Pancreas (tissue), 10 donors: Measurements from ENCODE around the gene GDPD4. TPM values are rescaled to one million over a fixed set of nuclear protein-coding genes. Genes with fewer than 3 reads are reported as not detected.

Source experiments
- ATAC-seq, 4 donors: fragments of 200-7000 bp; cut with Tn5 transposase; one replicate each; pipeline versions ENCODE4 v1.8.0 to v1.9.1; 2020; ENCODE audit warnings: mild to moderate bottlenecking in 4 of 4, moderate library complexity in 4 of 4
- DNase-seq, 6 donors: peaks; one replicate each; pipeline ENCODE4 v3.0.0-alpha.2; 2020
- FAIRE-seq: peaks from 2 replicates; lab custom pipeline; 2012; peaks lifted over from hg19 to GRCh38; lab: Jason Lieb, UNC
- H3K27ac ChIP-seq, 4 donors: fragments of 200-600 bp; sonication (generic); 1 replicate in 3 of 4; 2 replicates in 1 of 4; pipeline versions ENCODE4 v1.5.0 to v1.8.0; 2020
- H3K27me3 ChIP-seq, 4 donors: fragments of 200-600 bp; one replicate each; pipeline ENCODE4 v1.8.0; 2021
- H3K36me3 ChIP-seq, 3 donors: fragments of 200-600 bp; sonication (generic) in 1 of 3; one replicate each; pipeline versions ENCODE4 v1.5.0 to v1.8.0; 2020 to 2021
- H3K4me1 ChIP-seq, 3 donors: fragments of 200-600 bp; one replicate each; pipeline ENCODE4 v1.8.0; 2021
- H3K4me3 ChIP-seq, 4 donors: fragments of 200-600 bp; sonication (generic) in 2 of 4; one replicate each; pipeline versions ENCODE4 v1.5.0 to v1.8.0; 2020 to 2021
- H3K9me3 ChIP-seq, 4 donors: fragments of 200-600 bp; one replicate each; pipeline ENCODE4 v1.8.0; 2021
- WGBS, 2 donors: extraction: QIAGEN DNeasy Blood & Tissue Kit; methylation state at CpG; one replicate each; pipeline ENCODE4 v1.1.7; 2013; 5-methylcytosine and 5-hydroxymethylcytosine counted together
- intact Hi-C, 3 donors: fragments of 100-400 bp; cut with DNase I; formaldehyde crosslinking; loops; one replicate each; pipeline versions ENCODE4 v1.11.1 to v1.14.2; 2022
- polyA plus RNA-seq, 2 donors: library from polyadenylated mRNA; stranded (reverse); fragments of 200-250 nt; gene quantifications; one replicate each; pipeline ENCODE4 v1.2.3, GENCODE V29; 2013
- total RNA-seq, 6 donors: library from RNA; stranded (reverse); fragmentation: NEBNext Ultra II Directional in 4 of 6; extraction: Animal tissue kit (Norgen Biotek cat#: 25700) in 4 of 6; gene quantifications; one replicate each; pipeline versions ENCODE4 v1.2.1 to v1.2.4, GENCODE V29; 2021 to 2023
- TF ChIP-seq, protein P1 (sequence below), 4 donors: fragments of 200-600 bp; sonication (generic) in 3 of 4; IDR thresholded peaks; one replicate each; pipeline versions ENCODE4 v1.5.0 to v1.8.0; 2021; ENCODE audit warnings: antibody characterized with exemption in 4 of 4
- donor health status: healthy with polysubstance abuse.
- donor health status: DM: no; HTN: no; CAD: no; lungs with moderate emphysema.
- donor health status: DM: no; HTN: no; CAD: no.
- donor health status: control.
- donor health status: control.
- donor health status: Bipolar disorder and iron deficiency.
- donor health status: DM: yes; HTN: yes; CAD: no.
- donor health status: DM: no; HTN: no; CAD: no.
- donor health status: DM: no; HTN: no; CAD: no.
- donor health status: DM: yes; HTN: yes; CAD: no.

The GDPD4 gene
- total and polyA plus RNA-seq, 8 donors: not detected

DNA sequence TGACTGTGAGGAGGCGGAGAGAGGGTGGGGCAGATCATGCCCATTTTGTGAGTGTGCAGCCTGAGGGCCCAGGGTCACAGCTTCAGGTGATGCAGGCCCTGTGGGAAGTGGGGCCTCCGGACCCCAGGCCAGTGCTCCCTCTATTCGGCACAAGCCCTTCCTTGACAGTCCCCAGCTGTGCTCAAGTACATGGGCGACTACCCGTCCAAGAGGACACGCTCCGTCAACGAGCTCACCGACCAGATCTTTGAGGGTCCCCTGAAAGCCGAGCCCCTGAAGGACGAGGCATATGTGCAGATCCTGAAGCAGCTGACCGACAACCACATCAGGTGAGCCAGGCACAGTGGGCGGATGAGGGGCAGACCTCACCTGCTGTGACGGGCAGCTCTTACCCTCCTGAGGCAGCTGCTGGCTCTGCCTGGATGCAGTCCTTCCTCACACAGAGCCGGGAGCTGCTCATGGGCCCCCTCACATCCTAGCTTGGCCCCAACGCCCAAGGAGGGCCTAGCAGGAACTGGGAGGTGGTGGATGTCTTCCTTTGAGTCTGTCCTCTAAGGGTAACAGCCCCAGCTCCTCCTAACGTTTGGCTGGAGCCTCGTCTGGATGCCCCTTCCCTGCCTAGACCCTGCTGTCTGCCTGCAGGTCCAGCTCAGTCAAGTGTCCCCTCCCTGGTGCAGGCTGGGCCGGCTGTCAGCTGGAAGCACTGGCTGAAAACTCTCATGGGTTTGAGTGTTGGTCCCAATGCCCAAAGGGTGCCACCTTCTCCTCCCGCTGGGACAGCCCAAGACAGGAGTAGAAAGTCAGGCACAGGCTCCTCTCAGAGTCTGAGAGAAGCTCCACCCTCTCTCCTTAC lies 97.4 kb downstream of the GDPD4 start:
- FAIRE-seq: no peak
- WGBS, 2 donors: 85% methylated on average over 20 of the region's 20 CpGs
- TF ChIP-seq, protein P1, sequence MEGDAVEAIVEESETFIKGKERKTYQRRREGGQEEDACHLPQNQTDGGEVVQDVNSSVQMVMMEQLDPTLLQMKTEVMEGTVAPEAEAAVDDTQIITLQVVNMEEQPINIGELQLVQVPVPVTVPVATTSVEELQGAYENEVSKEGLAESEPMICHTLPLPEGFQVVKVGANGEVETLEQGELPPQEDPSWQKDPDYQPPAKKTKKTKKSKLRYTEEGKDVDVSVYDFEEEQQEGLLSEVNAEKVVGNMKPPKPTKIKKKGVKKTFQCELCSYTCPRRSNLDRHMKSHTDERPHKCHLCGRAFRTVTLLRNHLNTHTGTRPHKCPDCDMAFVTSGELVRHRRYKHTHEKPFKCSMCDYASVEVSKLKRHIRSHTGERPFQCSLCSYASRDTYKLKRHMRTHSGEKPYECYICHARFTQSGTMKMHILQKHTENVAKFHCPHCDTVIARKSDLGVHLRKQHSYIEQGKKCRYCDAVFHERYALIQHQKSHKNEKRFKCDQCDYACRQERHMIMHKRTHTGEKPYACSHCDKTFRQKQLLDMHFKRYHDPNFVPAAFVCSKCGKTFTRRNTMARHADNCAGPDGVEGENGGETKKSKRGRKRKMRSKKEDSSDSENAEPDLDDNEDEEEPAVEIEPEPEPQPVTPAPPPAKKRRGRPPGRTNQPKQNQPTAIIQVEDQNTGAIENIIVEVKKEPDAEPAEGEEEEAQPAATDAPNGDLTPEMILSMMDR (IDR thresholded peaks at IDR 0.05): no peak

DNA sequence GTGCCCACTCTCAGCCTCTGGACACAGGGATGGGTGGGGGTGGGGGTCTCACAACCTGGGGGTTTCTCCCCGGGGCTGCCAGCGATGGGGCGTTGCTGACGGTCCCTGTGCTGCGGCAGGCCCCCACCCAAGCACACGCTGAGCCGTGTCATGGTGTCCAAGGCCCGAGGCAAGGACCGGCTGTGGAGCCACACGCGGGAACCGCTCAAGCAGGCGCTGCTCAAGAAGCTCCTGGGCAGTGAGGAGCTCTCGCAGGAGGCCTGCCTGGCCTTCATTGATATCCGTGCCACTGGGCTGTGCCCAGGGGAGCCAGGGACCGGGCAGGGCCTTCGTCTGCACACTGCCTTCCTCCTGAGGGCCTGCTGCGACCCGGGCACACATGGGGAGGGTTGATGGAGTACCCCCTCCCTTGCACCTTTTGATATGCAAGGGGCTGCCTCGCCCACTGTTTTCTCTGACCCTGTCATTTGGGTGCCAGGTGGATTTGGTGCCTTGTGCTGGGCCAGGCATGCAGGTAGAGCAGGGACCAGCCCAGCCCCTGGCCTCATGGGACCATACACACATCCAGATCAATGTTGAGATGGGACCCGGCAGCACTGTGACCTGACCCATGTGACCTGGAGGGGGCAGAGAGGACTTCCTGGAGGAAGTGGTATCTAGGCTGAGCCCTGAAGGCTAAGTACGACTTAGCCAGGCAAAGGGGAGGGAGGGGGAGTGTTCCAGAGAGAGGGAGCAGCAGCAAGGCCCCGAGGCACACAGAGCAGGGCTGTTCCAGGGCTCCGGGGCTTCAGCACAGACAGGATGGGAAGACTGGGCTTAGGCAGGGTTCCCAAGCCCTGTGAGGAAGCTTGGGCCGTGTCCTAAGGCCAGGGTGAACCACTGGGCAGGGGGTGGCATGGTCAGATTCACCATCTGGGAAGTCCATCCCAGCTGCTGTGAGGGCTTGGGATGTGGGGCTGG lies 98.3 kb downstream of the GDPD4 start:
- TF ChIP-seq, protein P1 (IDR thresholded peaks at IDR 0.05): no peak
- intact Hi-C loops: no loop called here
- ATAC-seq: no peak
- WGBS, 2 donors: 92 to 93% methylated on average over 25 of the region's 25 CpGs
- no peak overlapping the region for H3K4me3 ChIP-seq
- DNase-seq: peak in 2 of 6 donors; percentile 44 to 63
- no peak overlapping the region for H3K27ac ChIP-seq
- no peaks in the 10 kb centered on the region for H3K9me3 ChIP-seq
- H3K36me3 ChIP-seq: no peaks in the 10 kb centered on the region
- no peak for FAIRE-seq
- H3K27me3 ChIP-seq: no peaks in the 10 kb centered on the region
- H3K4me1 ChIP-seq: no peaks in the 10 kb centered on the region

More for the DNA sequence above, 97.4 kb downstream of the GDPD4 start:
- ATAC-seq: no peak
- Histone ChIP-seq H3K36me3 (no peaks in the 10 kb centered on the region), H3K27ac (no peak overlapping the region), H3K4me1 (no peaks in the 10 kb centered on the region), H3K4me3 (no peak overlapping the region), H3K27me3 (no peaks in the 10 kb centered on the region), H3K9me3 (no peaks in the 10 kb centered on the region)
- DNase-seq: peak in 2 of 6 donors; percentile 42 to 50
- intact Hi-C loops: no loop called here

DNA sequence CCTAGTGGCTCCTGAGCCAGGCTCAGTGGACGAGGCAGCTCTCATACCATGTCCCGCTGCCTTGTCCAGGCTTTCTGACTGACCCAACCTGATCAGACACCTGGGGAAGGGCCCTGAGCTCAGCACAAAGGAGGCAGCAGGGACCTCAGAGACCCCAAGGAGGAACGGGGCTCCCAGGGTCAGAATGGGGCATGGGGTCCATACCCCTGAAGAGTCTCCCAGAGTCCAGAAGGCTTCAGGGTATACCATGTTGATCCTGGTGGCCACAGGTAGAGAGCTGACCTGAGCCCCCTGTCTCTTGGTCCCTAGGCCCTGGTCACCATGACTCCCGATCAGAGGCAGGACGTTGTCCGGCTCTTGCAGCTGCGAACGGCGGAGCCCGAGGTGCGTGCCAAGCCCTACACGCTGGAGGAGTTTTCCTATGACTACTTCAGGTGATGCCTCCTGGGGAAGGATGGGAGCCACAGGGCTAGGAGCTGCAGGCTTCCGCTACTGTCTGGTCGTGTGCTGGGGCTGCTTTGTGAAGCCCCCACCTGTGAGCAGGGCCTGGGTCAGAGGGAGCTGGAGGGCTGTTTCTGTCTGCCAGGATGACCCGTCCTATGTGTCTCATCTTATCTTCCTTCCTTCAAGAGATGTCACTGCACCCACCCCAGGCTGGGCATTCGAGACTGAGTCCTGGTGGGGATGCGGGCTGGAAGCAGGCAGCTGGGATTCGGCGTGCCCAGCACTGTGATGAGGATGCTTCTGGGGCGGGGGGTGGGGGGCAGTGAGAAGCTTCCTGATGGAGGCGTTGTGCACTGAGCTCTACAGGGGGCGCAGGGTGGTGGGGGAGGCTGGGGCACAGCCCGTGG lies 99.3 kb downstream of the GDPD4 start:
- H3K36me3 ChIP-seq: no peaks in the 10 kb centered on the region
- WGBS, 2 donors: 94 to 95% methylated on average over 23 of the region's 23 CpGs
- no peak for FAIRE-seq
- DNase-seq: peak in 2 of 6 donors; percentile 46 to 58
- TF ChIP-seq, protein P1 (IDR thresholded peaks at IDR 0.05): no peak
- no peaks in the 10 kb centered on the region for H3K27me3 ChIP-seq
- no peak overlapping the region for H3K27ac ChIP-seq
- no peak overlapping the region for H3K4me3 ChIP-seq
- H3K9me3 ChIP-seq: no peaks in the 10 kb centered on the region
- intact Hi-C loops: no loop called here
- no peaks in the 10 kb centered on the region for H3K4me1 ChIP-seq
- ATAC-seq: no peak

DNA sequence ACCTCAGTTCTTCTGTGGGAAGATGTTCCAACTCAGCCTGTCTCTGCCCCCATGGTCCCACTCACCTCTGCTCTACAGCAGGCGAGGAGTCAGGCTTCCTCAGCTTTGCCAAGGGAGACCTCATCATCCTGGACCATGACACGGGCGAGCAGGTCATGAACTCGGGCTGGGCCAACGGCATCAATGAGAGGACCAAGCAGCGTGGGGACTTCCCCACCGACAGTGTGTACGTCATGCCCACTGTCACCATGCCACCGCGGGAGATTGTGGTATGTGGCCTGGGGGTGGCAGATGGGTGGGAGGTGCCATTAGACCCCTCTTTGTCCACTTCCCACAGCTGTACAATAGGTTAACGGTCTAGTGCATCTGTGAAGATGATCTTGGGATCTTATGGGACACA lies 100.1 kb downstream of the GDPD4 start:
- 92 to 94% methylated on average over 11 of the region's 11 CpGs for WGBS, 2 donors
- FAIRE-seq: no peak
- intact Hi-C loops: no loop called here
- no peaks in the 10 kb centered on the region for H3K36me3 ChIP-seq
- peak in 4 of 6 donors; percentile 0 to 34 (median 19) for DNase-seq
- H3K27ac ChIP-seq: no peak overlapping the region
- H3K4me1 ChIP-seq: no peaks in the 10 kb centered on the region
- H3K27me3 ChIP-seq: no peaks in the 10 kb centered on the region
- H3K9me3 ChIP-seq: no peaks in the 10 kb centered on the region
- no peak overlapping the region for H3K4me3 ChIP-seq
- TF ChIP-seq, protein P1 (IDR thresholded peaks at IDR 0.05): no peak
- no peak for ATAC-seq
